KOPT-K1 (cell line): ENCODE results near the gene TAGLN2.
"Not testable (repeated sequence)": the region's sequence is repeated elsewhere in the genome, so short reads cannot be mapped to it uniquely, and the experiment has no call there.

Experiments used
- H3K27ac ChIP-seq: fragments of 200-600 bp; sonication (generic); 2 replicates; pipeline ENCODE4 v1.5.1; 2016; ENCODE audit warnings: antibody characterized with exemption, mild to moderate bottlenecking, low read depth, low read length; ENCODE audit not compliant: poor library complexity, severe bottlenecking
- H3K36me3 ChIP-seq: fragments of 200-600 bp; sonication (generic); 2 replicates; pipeline ENCODE4 v1.5.1; 2017; ENCODE audit warnings: antibody characterized with exemption, mild to moderate bottlenecking, low read length, moderate library complexity; ENCODE audit not compliant: insufficient read depth
- H3K9me3 ChIP-seq: fragments of 200-600 bp; sonication (generic); 2 replicates; pipeline ENCODE4 v1.5.1; 2017; ENCODE audit warnings: antibody characterized with exemption, low read length, mild to moderate bottlenecking; ENCODE audit not compliant: insufficient read depth, poor library complexity, severe bottlenecking

The TAGLN2 gene

GRCh38 chr1:159911326-159912070, 13.8 kb downstream of the TAGLN2 start:
- peak overlapping the region; percentile 75 for H3K27ac ChIP-seq

GRCh38 chr1:159908031-159908940, 17.0 kb downstream of the TAGLN2 start:
- Histone ChIP-seq H3K36me3 (no peaks in the 10 kb centered on the region), H3K9me3 (no peaks in the 10 kb centered on the region), H3K27ac (no peak overlapping the region)

More at GRCh38 chr1:159911326-159912070, 13.8 kb downstream of the TAGLN2 start:
- Histone ChIP-seq H3K36me3 (peaks cover 13% of the 10 kb centered on the region), H3K9me3 (no peaks in the 10 kb centered on the region)

GRCh38 chr1:159906960-159907359, 18.3 kb downstream of the TAGLN2 start:
- Histone ChIP-seq H3K36me3 (no peaks in the 10 kb centered on the region), H3K27ac (no peak overlapping the region), H3K9me3 (no peaks in the 10 kb centered on the region)

- H3K9me3 ChIP-seq, H3K27ac ChIP-seq, H3K36me3 ChIP-seq: not testable (repeated sequence)
Measured at GRCh38 chr1:159904036-159904435, 21.3 kb downstream of the TAGLN2 start.

GRCh38 chr1:159902541-159902940, 22.8 kb downstream of the TAGLN2 start:
- no peak overlapping the region for H3K27ac ChIP-seq
- no peaks in the 10 kb centered on the region for H3K36me3 ChIP-seq
- H3K9me3 ChIP-seq: no peaks in the 10 kb centered on the region

GRCh38 chr1:159900755-159901360, 24.4 kb downstream of the TAGLN2 start:
- no peaks in the 10 kb centered on the region for H3K36me3 ChIP-seq
- no peak overlapping the region for H3K27ac ChIP-seq
- no peaks in the 10 kb centered on the region for H3K9me3 ChIP-seq

GRCh38 chr1:159900086-159900680, 25.1 kb downstream of the TAGLN2 start, which contains the start of gene CFAP45:
TSS of gene CFAP45 (minus strand) at chr1:159900165. CDS start at chr1:159900098, 67 bp downstream.
- Histone ChIP-seq H3K9me3 (no peaks in the 10 kb centered on the region), H3K36me3 (no peaks in the 10 kb centered on the region), H3K27ac (no peak within 1 kb of the TSS)

- H3K36me3 ChIP-seq, H3K27ac ChIP-seq, H3K9me3 ChIP-seq: not testable (repeated sequence)
Measured at GRCh38 chr1:159899634-159900033, 25.7 kb downstream of the TAGLN2 start.

- H3K27ac ChIP-seq: no peak overlapping the region
- H3K9me3 ChIP-seq: no peaks in the 10 kb centered on the region
- H3K36me3 ChIP-seq: no peaks in the 10 kb centered on the region
Measured at GRCh38 chr1:159898527-159898926, 26.8 kb downstream of the TAGLN2 start.

GRCh38 chr1:159897962-159898361, 27.3 kb downstream of the TAGLN2 start:
- Histone ChIP-seq H3K9me3 (no peaks in the 10 kb centered on the region), H3K36me3 (no peaks in the 10 kb centered on the region), H3K27ac (no peak overlapping the region)

- Histone ChIP-seq H3K9me3 (no peaks in the 10 kb centered on the region), H3K36me3 (no peaks in the 10 kb centered on the region), H3K27ac (no peak overlapping the region)
Measured at GRCh38 chr1:159896546-159896930, 28.8 kb downstream of the TAGLN2 start.

GRCh38 chr1:159895836-159896545, 29.3 kb downstream of the TAGLN2 start:
- Histone ChIP-seq H3K36me3 (no peaks in the 10 kb centered on the region), H3K9me3 (no peaks in the 10 kb centered on the region), H3K27ac (no peak overlapping the region)

- no peaks in the 10 kb centered on the region for H3K9me3 ChIP-seq
- H3K36me3 ChIP-seq: no peaks in the 10 kb centered on the region
- H3K27ac ChIP-seq: no peak overlapping the region
Measured at GRCh38 chr1:159895286-159895685, 30.0 kb downstream of the TAGLN2 start.

- no peaks in the 10 kb centered on the region for H3K36me3 ChIP-seq
- H3K27ac ChIP-seq: no peak overlapping the region
- no peaks in the 10 kb centered on the region for H3K9me3 ChIP-seq
Measured at GRCh38 chr1:159892944-159893343, 32.4 kb downstream of the TAGLN2 start.
